CD14-positive monocyte (primary cell): Measurements from ENCODE around the gene CPED1. TPM values are rescaled to one million over a fixed set of nuclear protein-coding genes. Genes with fewer than 3 reads are reported as not detected.

Source experiments
- DNase-seq, 3 donors: peaks; one replicate each; pipeline ENCODE4 v3.0.0-alpha.2; 2011 to 2022
- H2AFZ ChIP-seq: 2 replicates; pipeline ENCODE4 v1.6.0; 2012; ENCODE audit warnings: mild to moderate bottlenecking, low read depth, low read length, inconsistent platforms; ENCODE audit not compliant: insufficient read depth, poor library complexity, severe bottlenecking
- H3K27ac ChIP-seq, 2 donors: 1 replicate in 1 of 2; 2 replicates in 1 of 2; pipeline ENCODE4 v1.5.1; 2012 to 2013; ENCODE audit warnings: low read length in 2 of 2, control low read depth in 1 of 2, inconsistent platforms in 1 of 2, low read depth in 1 of 2, mild to moderate bottlenecking in 1 of 2
- H3K27me3 ChIP-seq, 2 donors: one replicate each; pipeline versions ENCODE4 v1.6.0 to v1.6.1; 2011 to 2013; ENCODE audit warnings: low read length in 2 of 2; ENCODE audit not compliant: control insufficient read depth in 2 of 2, insufficient read depth in 2 of 2
- H3K36me3 ChIP-seq, 2 donors: replicated peaks in 1 of 2; 1 replicate in 1 of 2; 2 replicates in 1 of 2; pipeline versions ENCODE4 v1.5.1 to v1.6.1; 2012 to 2013; ENCODE audit warnings: low read length in 2 of 2, control low read depth in 1 of 2, inconsistent platforms in 1 of 2, mild to moderate bottlenecking in 1 of 2; ENCODE audit not compliant: insufficient read depth in 2 of 2, control insufficient read depth in 1 of 2
- H3K4me1 ChIP-seq, 2 donors: 1 replicate in 1 of 2; 2 replicates in 1 of 2; pipeline versions ENCODE4 v1.5.1 to v1.6.1; 2012 to 2013; ENCODE audit warnings: low read length in 2 of 2, control low read depth in 1 of 2, inconsistent platforms in 1 of 2, mild to moderate bottlenecking in 1 of 2, moderate library complexity in 1 of 2; ENCODE audit not compliant: insufficient read depth in 2 of 2, control insufficient read depth in 1 of 2
- H3K4me2 ChIP-seq: replicated peaks from 2 replicates; pipeline ENCODE3; 2012; ENCODE audit warnings: low read length, moderate library complexity, mild to moderate bottlenecking; ENCODE audit not compliant: poor library complexity, severe bottlenecking; ENCODE audit errors: extremely low read depth
- H3K4me3 ChIP-seq, 3 experiments: fragments of 200-600 bp in 1 of 3; sonication (generic) in 1 of 3; replicated peaks in 1 of 3; 1 replicate in 2 of 3; 2 replicates in 1 of 3; pipeline ENCODE4 v1.5.1; 2011 to 2013; ENCODE audit warnings: low read length in 3 of 3, mild to moderate bottlenecking in 3 of 3, control low read depth in 2 of 3, low read depth in 2 of 3, inconsistent platforms in 1 of 3, moderate library complexity in 1 of 3
- H3K79me2 ChIP-seq: 2 replicates; pipeline ENCODE4 v1.6.0; 2012; ENCODE audit warnings: mild to moderate bottlenecking, control low read depth, inconsistent platforms, low read length, moderate library complexity; ENCODE audit not compliant: insufficient read depth
- H3K9ac ChIP-seq: 2 replicates; pipeline ENCODE4 v1.6.0; 2017; ENCODE audit warnings: low read length, mild to moderate bottlenecking; ENCODE audit not compliant: insufficient read depth, poor library complexity, severe bottlenecking
- H3K9me3 ChIP-seq, 2 donors: replicated peaks in 1 of 2; 1 replicate in 1 of 2; 2 replicates in 1 of 2; pipeline versions ENCODE4 v1.5.1 to v1.6.1; 2012 to 2013; ENCODE audit warnings: low read length in 2 of 2, control low read depth in 1 of 2; ENCODE audit not compliant: control insufficient read depth in 1 of 2, insufficient read depth in 1 of 2
- H4K20me1 ChIP-seq: 2 replicates; pipeline ENCODE4 v1.6.0; 2012; ENCODE audit warnings: mild to moderate bottlenecking, low read length, control low read depth, moderate library complexity; ENCODE audit not compliant: insufficient read depth
- H3K27ac Mint-ChIP-seq, 7 donors: one replicate each; pipeline ENCODE4 v1.8.0; 2020; ENCODE audit warnings: mild to moderate bottlenecking in 7 of 7, mixed read lengths in 7 of 7, moderate library complexity in 6 of 7, inconsistent platforms in 2 of 7
- H3K27me3 Mint-ChIP-seq, 3 donors: one replicate each; pipeline ENCODE4 v1.8.0; 2021 to 2022; ENCODE audit warnings: low read depth in 3 of 3, mild to moderate bottlenecking in 3 of 3, mixed read lengths in 3 of 3, moderate library complexity in 3 of 3, inconsistent platforms in 1 of 3
- H3K36me3 Mint-ChIP-seq, 2 donors: one replicate each; pipeline ENCODE4 v1.8.0; 2020; ENCODE audit warnings: mixed read lengths in 2 of 2, inconsistent platforms in 1 of 2, mild to moderate bottlenecking in 1 of 2
- H3K4me1 Mint-ChIP-seq: one replicate; pipeline ENCODE4 v1.8.0; 2020; ENCODE audit warnings: mild to moderate bottlenecking, mixed read lengths
- H3K4me3 Mint-ChIP-seq, 2 donors: one replicate each; pipeline ENCODE4 v1.8.0; 2020; ENCODE audit warnings: mild to moderate bottlenecking in 2 of 2, mixed read lengths in 2 of 2, moderate library complexity in 1 of 2
- H3K9me3 Mint-ChIP-seq, 7 donors: one replicate each; pipeline ENCODE4 v1.8.0; 2020 to 2022; ENCODE audit warnings: mixed read lengths in 7 of 7, mild to moderate bottlenecking in 6 of 7, moderate library complexity in 6 of 7, inconsistent platforms in 2 of 7
- CTCF ChIP-seq: fragments of 200-600 bp; IDR thresholded peaks from one replicate; pipeline ENCODE4 v1.8.0; 2022; ENCODE audit warnings: antibody characterized with exemption, mild to moderate bottlenecking
- WGBS: methylation state at CpG from one replicate; pipeline ENCODE4 v1.1.5; 2013; ENCODE audit warnings: missing lambda C conversion rate; ENCODE audit not compliant: insufficient coverage; 5-methylcytosine and 5-hydroxymethylcytosine counted together
- intact Hi-C, 2 donors: fragments of 100-400 bp; cut with micrococcal nuclease; formaldehyde crosslinking; loops; one replicate each; pipeline versions ENCODE4 v1.15.0 to v1.15.1; 2023
- polyA plus RNA-seq, 3 donors: library from polyadenylated mRNA; depleted of rRNA in 1 of 3; unstranded in 2 of 3; stranded (reverse) in 1 of 3; fragments of 300-500 nt in 2 of 3; fragments of >200 nt in 1 of 3; fragmentation: Illumina TruSeq in 2 of 3; gene quantifications; 1 replicate in 2 of 3; 2 replicates in 1 of 3; pipeline ENCODE4 v1.2.3, GENCODE V29; 2012 to 2021

Gene CPED1
- polyA plus RNA-seq, 3 donors, result 9.8 to 30.0 (median 20.4) TPM

GRCh38 chr7:121262969-121263368 lies 274.5 kb downstream of the CPED1 start:
- H3K4me2 ChIP-seq, result no peak overlapping the region
- intact Hi-C loops, result no loop called here
- no peaks in the 10 kb centered on the region for H4K20me1 ChIP-seq
- no peaks in the 10 kb centered on the region for H3K36me3 ChIP-seq
- H3K9ac ChIP-seq, result no peak overlapping the region
- H3K27me3 ChIP-seq, result no peaks in the 10 kb centered on the region
- WGBS, result no CpG with 5 or more reads among the region's 1 CpG
- H3K4me1 ChIP-seq, result no peaks in the 10 kb centered on the region
- H3K27ac ChIP-seq, result no peak overlapping the region
- Mint-ChIP-seq H3K27me3 (peaks cover 0 to 2% (median 0%) of the 10 kb centered on the region in 3 donors), H3K4me3 (no peak overlapping the region), H3K27ac (no peak overlapping the region), H3K4me1 (no peaks in the 10 kb centered on the region), H3K9me3 (peaks cover 0 to 3% (median 0%) of the 10 kb centered on the region in 7 donors), H3K36me3 (no peaks in the 10 kb centered on the region)
- no peaks in the 10 kb centered on the region for H3K9me3 ChIP-seq
- H3K79me2 ChIP-seq, result no peaks in the 10 kb centered on the region
- no peak overlapping the region for H3K4me3 ChIP-seq
- DNase-seq, result no peak
- H2AFZ ChIP-seq, result no peak overlapping the region
- no peak for TF ChIP-seq CTCF

- H4K20me1 ChIP-seq, result no peaks in the 10 kb centered on the region
- 100% methylated on average over 1 of the region's 3 CpGs for WGBS
- no peak overlapping the region for H3K9ac ChIP-seq
- H3K4me3 ChIP-seq, result no peak overlapping the region
- intact Hi-C loops, result no loop called here
- Mint-ChIP-seq H3K4me3 (no peak overlapping the region), H3K27me3 (no peaks in the 10 kb centered on the region), H3K4me1 (no peaks in the 10 kb centered on the region), H3K36me3 (no peaks in the 10 kb centered on the region), H3K9me3 (peaks cover 0 to 7% (median 2%) of the 10 kb centered on the region in 7 donors), H3K27ac (no peak overlapping the region)
- no peaks in the 10 kb centered on the region for H3K79me2 ChIP-seq
- no peak overlapping the region for H2AFZ ChIP-seq
- H3K4me2 ChIP-seq, result no peak overlapping the region
- no peak for TF ChIP-seq CTCF
- DNase-seq, result no peak
- no peaks in the 10 kb centered on the region for H3K36me3 ChIP-seq
- no peaks in the 10 kb centered on the region for H3K27me3 ChIP-seq
- H3K4me1 ChIP-seq, result no peaks in the 10 kb centered on the region
- H3K9me3 ChIP-seq, result no peaks in the 10 kb centered on the region
- H3K27ac ChIP-seq, result no peak overlapping the region
Observed at GRCh38 chr7:121266307-121266894, 277.9 kb downstream of the CPED1 start.
